GM12801 (cell line): ENCODE data around the gene MDH2.

Experiments used
- TF ChIP-seq, protein P1 (sequence below): IDR thresholded peaks from one replicate; pipeline ENCODE4 v1.5.1; 2011; ENCODE audit warnings: control low read depth; ENCODE audit not compliant: insufficient read length; ENCODE audit errors: extremely low read depth

Gene MDH2

GRCh38 chr7:76063114-76063513 lies 15.2 kb downstream of the MDH2 start:
- TF ChIP-seq, protein P1, sequence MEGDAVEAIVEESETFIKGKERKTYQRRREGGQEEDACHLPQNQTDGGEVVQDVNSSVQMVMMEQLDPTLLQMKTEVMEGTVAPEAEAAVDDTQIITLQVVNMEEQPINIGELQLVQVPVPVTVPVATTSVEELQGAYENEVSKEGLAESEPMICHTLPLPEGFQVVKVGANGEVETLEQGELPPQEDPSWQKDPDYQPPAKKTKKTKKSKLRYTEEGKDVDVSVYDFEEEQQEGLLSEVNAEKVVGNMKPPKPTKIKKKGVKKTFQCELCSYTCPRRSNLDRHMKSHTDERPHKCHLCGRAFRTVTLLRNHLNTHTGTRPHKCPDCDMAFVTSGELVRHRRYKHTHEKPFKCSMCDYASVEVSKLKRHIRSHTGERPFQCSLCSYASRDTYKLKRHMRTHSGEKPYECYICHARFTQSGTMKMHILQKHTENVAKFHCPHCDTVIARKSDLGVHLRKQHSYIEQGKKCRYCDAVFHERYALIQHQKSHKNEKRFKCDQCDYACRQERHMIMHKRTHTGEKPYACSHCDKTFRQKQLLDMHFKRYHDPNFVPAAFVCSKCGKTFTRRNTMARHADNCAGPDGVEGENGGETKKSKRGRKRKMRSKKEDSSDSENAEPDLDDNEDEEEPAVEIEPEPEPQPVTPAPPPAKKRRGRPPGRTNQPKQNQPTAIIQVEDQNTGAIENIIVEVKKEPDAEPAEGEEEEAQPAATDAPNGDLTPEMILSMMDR, result no peak

DNA sequence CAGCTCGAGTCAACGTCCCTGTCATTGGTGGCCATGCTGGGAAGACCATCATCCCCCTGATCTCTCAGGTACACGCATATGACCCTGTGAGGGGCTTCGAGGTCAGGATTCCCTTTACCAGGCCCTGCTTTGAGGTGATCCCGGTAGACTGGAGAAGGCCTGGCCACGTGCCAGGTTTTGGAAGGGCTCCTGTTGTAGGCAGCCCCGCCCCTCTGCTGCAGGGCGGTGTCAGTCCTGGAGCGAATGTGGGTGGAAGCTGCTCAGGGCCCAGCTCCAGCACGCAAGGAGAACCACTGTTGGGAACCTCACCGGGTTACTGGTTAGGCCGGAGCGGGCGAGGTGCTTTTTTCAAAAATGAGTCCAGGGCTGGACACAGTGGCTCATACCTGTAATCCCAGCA lies 15.6 kb downstream of the MDH2 start:
- TF ChIP-seq, protein P1, result no peak

DNA sequence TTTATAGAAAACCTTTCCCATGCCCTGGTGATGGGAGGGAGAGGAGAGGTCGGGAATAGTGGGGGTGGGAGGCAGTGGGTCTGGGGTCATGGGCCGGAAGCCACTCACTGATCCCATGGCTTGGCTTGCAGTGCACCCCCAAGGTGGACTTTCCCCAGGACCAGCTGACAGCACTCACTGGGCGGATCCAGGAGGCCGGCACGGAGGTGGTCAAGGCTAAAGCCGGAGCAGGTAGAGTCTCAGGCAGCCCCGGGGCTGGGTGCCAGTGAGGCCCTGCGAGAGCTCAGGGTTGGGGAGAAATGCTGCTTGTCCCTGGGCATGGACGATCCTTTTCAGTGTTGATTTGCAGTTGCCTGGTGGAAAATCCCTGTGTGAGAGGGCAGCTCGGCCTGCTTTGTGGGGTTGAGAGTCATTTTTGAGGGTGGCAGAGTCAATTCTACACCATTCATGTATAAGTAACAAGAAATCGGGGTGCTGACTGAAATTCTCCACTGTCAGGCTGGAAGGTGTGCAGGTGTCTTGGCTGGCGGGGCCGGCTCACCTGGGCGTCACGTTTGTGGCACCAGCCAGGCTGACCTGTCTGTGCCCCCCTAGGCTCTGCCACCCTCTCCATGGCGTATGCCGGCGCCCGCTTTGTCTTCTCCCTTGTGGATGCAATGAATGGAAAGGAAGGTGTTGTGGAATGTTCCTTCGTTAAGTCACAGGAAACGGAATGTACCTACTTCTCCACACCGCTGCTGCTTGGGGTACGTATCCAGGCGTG lies 16.5 kb downstream of the MDH2 start:
- TF ChIP-seq, protein P1, result no peak

DNA sequence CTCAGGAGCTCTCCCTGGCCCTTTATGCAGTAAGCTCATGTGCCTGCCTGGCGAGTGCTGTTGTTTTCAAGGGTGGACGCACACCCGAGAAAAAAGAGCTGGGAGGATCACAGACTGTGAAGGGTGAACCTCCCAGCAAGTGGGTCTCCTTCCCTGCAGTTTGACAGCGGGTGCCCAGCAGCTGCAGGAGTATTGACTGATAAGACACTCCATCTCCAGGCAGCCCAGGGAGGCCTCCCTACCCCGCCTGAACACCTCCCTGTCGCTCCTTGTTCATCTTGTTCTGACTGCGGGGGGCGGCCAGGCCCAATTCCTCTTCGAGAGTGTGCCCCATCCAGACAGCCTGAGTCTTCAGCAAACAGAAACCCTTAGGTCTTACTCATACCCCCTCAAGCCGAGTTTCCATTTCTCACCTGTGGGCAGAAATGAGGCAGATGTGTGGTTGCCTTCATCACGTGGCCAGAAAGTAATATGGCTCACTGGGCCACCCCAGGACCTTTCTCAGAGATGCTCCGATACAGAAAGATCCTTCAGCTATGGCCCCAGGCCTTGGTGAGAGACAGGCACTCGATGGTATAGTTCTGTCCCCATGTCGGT lies 17.2 kb downstream of the MDH2 start:
- TF ChIP-seq, protein P1, result no peak

- TF ChIP-seq, protein P1, result no peak
Observed at GRCh38 chr7:76066716-76067503, 19.0 kb downstream of the MDH2 start.

- TF ChIP-seq, protein P1, result no peak
Observed at GRCh38 chr7:76069238-76069638, 21.3 kb downstream of the MDH2 start.
